ENCODE data around the gene CFI.

CFI gene

DNA sequence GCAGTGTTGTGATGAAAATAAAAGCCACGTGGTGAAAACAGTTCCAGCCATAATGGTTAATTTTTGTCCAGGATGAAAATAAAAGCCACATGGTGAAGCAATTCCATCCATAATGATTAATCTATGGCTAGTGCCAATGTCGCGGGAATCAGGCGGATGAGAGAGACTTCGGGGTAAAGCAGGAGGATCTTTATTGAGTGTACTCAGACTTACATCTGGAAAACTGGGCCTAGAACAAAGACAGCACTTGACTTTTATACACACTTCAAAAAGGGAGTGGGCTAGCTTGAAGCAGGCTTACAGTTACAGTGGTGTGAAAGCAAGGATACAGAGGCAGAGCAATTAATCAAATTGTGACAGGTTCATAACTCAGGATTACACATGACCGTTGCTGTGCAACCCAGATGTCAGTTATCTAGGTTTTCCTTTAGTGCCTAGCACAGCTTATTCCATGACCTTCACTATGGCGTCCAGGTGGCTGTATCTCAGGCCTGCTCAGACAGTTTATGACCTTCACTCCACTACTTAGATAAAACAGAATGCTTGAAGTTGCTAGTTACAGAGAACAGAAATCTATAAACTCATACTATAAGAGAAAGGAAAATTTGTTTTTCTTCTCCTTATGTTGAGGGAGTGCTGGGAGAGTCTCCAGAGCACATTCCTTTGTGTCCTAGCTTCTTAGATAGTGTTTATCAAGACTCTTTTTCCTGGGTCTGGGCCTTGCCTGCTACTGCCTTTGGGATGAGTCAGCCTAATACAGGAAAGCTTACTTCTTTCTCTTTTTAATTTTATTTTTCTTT is 66.0 kb downstream of the CFI start:
- TF ChIP-seq, protein P1, sequence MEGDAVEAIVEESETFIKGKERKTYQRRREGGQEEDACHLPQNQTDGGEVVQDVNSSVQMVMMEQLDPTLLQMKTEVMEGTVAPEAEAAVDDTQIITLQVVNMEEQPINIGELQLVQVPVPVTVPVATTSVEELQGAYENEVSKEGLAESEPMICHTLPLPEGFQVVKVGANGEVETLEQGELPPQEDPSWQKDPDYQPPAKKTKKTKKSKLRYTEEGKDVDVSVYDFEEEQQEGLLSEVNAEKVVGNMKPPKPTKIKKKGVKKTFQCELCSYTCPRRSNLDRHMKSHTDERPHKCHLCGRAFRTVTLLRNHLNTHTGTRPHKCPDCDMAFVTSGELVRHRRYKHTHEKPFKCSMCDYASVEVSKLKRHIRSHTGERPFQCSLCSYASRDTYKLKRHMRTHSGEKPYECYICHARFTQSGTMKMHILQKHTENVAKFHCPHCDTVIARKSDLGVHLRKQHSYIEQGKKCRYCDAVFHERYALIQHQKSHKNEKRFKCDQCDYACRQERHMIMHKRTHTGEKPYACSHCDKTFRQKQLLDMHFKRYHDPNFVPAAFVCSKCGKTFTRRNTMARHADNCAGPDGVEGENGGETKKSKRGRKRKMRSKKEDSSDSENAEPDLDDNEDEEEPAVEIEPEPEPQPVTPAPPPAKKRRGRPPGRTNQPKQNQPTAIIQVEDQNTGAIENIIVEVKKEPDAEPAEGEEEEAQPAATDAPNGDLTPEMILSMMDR (IDR thresholded peaks at IDR 0.05; ENCODE audit: borderline replicate concordance, insufficient read depth, low read depth, low read length) = no peak
- no peak overlapping the region for H3K4me3 ChIP-seq (ENCODE audit: low read depth, low read length)

DNA sequence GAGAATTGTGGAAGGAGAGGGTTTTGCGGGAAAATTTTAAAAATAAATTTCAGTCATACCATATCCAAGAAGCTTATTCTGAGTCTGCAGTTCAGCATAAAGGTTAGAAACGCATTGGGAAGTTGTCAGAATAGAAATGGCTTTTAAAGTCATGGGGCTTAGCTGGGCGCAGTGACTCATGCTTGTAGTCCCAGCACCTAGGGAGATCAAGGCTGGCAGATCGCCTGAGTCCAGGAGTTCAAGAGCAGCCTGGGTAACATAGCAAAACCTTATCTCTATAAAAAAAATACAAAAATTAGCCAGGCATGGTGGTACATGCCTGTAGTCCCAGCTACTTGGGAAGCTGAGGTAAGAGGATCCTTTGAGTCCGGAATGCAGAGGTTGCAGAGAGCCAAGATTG is 68.1 kb downstream of the CFI start:
- TF ChIP-seq, protein P1 (IDR thresholded peaks at IDR 0.05; ENCODE audit: borderline replicate concordance, insufficient read depth, low read depth, low read length) = no peak
- H3K4me3 ChIP-seq (ENCODE audit: low read depth, low read length) = no peak overlapping the region

DNA sequence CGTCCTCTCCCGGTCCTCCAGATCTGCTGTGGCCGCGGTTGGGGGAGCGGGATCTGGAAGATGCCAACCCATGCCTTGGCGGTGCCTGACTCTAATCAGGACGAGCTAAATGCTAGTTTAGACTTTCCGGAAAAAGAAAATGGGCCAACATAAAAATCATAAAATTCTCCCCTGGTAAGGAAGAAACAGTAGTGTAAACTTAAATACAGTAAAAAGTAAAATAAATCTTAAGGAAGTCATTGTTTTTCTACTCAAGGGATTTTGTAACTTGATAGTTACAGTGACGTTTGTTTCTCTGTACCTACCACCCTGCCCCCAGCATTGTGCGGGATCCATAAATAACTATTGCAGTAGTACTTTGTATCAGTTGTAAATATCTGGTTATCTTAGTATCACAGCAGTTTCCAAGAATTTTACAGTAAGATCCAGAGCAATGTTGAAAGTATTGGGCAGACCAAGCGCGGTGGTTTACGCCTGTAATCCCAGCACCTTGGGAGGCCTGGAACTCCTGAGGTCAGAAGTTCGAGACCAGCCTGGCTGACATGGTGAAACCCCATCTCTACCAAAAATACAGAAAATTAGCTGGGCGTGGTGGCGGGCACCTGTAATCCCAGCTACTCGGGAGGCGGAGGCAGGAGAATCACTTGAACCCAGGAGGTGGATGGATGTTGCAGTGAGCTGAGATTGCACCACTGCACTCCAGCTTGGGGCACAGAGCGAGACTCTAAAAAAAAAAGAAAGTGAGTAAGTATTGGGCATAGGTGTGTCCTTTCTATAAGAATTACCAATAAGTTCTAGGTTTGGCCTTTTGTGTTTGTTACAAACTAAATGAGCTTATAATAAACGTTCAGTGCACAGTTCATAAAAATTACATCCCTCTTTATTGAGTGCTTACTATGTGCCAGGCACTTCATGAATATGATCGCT is 70.9 kb downstream of the CFI start:
- peak overlapping the region; percentile 73 for H3K4me3 ChIP-seq (ENCODE audit: low read depth, low read length)
- TF ChIP-seq, protein P1 (IDR thresholded peaks at IDR 0.05; ENCODE audit: borderline replicate concordance, insufficient read depth, low read depth, low read length) = no peak

DNA sequence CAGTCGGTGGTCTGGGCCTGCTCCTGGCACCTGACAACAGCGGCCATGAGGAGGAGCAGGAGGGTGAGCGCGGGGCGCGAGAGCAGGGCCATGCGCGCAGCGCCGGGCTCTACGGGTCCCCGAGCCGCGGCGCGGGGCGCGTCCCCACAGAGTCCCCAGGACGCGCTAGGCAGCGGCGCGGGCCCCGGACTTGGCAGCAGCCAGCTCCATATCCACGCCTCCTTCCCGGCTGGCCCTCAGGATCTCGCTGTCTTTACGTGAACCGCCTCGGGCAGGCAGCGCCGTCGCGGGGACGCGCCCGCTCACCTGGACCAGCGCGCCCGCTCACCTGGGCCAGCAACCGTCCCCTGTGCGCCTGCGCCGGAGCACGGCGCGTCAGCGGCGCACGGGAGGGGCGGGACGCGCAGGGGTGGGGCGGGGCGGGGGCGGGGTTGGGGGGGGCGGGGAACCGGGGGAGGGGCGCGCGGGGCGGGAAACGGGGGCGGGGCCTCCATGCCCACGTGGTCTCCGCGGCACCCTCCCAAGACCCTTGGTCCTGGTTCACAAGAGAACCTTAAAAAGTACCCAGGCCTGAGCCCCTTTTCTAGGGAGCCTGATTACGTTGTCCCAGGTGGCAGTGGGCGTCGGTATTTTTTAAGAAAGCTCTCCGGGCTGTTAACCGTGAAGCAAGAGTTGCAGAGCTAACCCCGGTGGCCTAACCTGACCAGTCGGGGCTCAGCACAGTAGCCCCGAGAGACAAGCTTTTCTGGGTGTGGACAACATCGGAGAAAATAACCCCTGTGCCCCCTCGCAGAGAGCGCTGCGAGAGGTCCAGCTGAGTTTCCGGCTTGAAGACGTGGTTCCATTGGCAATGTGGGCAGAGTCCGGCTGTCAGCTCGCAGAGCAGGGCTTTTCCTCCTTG is 71.8 kb downstream of the CFI start, which contains the start of gene PLA2G12A:
PLA2G12A (minus strand) TSS at position 353 of the 901 bp plus-strand sequence; CDS start at position 92, 261 bp downstream.
- TF ChIP-seq, protein P1 (IDR thresholded peaks at IDR 0.05; ENCODE audit: borderline replicate concordance, insufficient read depth, low read depth, low read length) = no peak
- peak within 1 kb of the TSS; percentile 73 for H3K4me3 ChIP-seq (ENCODE audit: low read depth, low read length)

DNA sequence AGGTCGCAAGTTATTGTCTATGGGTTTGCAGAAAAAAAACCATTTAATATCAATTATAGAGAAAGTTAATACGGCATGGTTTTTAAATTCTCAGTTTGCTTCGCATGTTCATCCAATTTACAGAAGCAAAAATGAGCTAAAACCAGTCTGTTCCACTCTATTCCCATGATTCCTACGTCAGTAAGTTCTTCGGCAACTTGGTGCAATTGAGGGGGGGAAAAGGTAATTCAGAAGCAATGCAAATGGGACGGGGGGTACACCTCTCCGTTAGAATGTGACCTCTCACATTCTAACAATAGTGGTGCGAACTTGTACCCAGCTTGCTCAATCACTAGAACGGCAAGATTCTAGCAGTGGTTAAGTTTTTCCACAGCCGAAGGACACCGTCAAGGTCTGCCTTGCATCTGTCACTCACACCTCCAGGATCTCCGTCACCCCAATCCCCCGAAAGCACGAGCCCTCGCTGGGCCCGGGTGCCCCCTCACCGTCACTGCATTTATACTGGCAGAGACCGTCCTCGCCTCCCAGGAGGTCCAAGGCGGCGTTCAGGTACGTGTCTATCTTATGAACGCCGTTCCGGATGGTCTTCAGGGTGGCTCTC is 72.6 kb downstream of the CFI start:
- TF ChIP-seq, protein P1 (IDR thresholded peaks at IDR 0.05; ENCODE audit: borderline replicate concordance, insufficient read depth, low read depth, low read length) = no peak
- H3K4me3 ChIP-seq (ENCODE audit: low read depth, low read length) = peak overlapping the region; percentile 65

DNA sequence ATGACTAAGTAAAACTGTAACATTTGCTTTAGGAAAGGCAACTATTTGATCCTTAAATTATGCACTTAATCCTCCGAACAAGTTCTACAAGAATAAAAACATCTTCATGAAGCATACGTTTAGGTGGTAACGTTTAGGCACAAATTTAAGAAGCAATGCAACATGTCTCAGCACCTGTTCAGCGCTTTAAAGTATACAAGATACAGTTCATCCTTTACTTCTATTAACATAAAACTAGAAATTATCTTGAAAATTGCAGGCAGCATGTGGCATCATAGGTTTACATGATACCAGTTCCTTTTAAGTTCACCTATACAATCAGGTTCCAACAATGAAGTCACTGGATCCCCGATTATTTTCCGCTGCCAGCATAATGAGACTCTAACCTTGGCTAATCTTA is 73.4 kb downstream of the CFI start:
- H3K4me3 ChIP-seq (ENCODE audit: low read depth, low read length) = no peak overlapping the region
- TF ChIP-seq, protein P1 (IDR thresholded peaks at IDR 0.05; ENCODE audit: borderline replicate concordance, insufficient read depth, low read depth, low read length) = no peak
